Measurements from ENCODE around the gene HEATR9. TPM values are rescaled to one million over a fixed set of nuclear protein-coding genes. Genes with fewer than 3 reads are reported as not detected.

The HEATR9 gene
- polyA plus RNA-seq, 3 donors = not detected

Small RNAs within 50 kb of the gene (small RNA-seq; reads per million reads assigned to genes)
- gene RF00100 (ENCODE audit: insufficient read length, low read depth) = 1,239 reads per million, percentile 99 among the genes with 10 or more reads in this experiment

Other genes starting within 250 kb of the HEATR9 start
- not detected for gene RASL10B, start 137.3 kb downstream of the HEATR9 start, polyA plus RNA-seq
- not detected for gene GAS2L2, start 115.7 kb downstream of the HEATR9 start, polyA plus RNA-seq
- under 1 TPM in 1 of 3 donors, not detected in 2; 0.23 TPM for gene C17orf50, start 108.0 kb downstream of the HEATR9 start, polyA plus RNA-seq
- not detected for gene MMP28, start 73.2 kb downstream of the HEATR9 start, polyA plus RNA-seq
- gene TAF15, start 59.4 kb downstream of the HEATR9 start, polyA plus RNA-seq = 10 to 100 TPM in 2 of 3 donors, 1 to 10 TPM in 1; 6.0 to 50.6 (median 16.3) TPM
- 1 to 10 TPM in 2 of 3 donors, under 1 TPM in 1; 0.95 to 6.8 (median 2.8) TPM for gene CCL5, start 11.5 kb upstream of the HEATR9 start, polyA plus RNA-seq
- not detected for gene RDM1, start 61.9 kb upstream of the HEATR9 start, polyA plus RNA-seq
- not detected for gene LYZL6, start 74.8 kb upstream of the HEATR9 start, polyA plus RNA-seq
- gene CCL16, start 112.6 kb upstream of the HEATR9 start, polyA plus RNA-seq = not detected
- gene CCL14, start 117.8 kb upstream of the HEATR9 start, polyA plus RNA-seq = not detected
- not detected for gene CCL15, start 132.7 kb upstream of the HEATR9 start, polyA plus RNA-seq
- gene CCL23, start 149.1 kb upstream of the HEATR9 start, polyA plus RNA-seq = under 1 TPM in 2 of 3 donors, not detected in 1; 0.31 to 0.89 TPM
- gene CCL18, start 195.4 kb upstream of the HEATR9 start, polyA plus RNA-seq = not detected
- gene CCL3, start 221.3 kb upstream of the HEATR9 start, polyA plus RNA-seq = 100 to 1,000 TPM; 161 to 328 (median 190) TPM
- 10 to 100 TPM; 11.8 to 41.7 (median 40.6) TPM for gene CCL4, start 234.9 kb upstream of the HEATR9 start, polyA plus RNA-seq